Measurements from ENCODE around the gene IL10RB. TPM values are rescaled to one million over a fixed set of nuclear protein-coding genes. Genes with fewer than 3 reads are reported as not detected.
"Not testable (repeated sequence)": the region's sequence is repeated elsewhere in the genome, so short reads cannot be mapped to it uniquely, and the experiment has no call there.

The IL10RB gene
- total RNA-seq, 4 donors from 2014 or later: 16.9 to 31.0 (median 20.6) TPM

- Histone ChIP-seq H3K27ac (replicated peaks in 1 of 4) (no peak overlapping the region), H3K4me1 (peaks cover 9 to 24% (median 20%) of the 10 kb centered on the region in 4 donors), H3K9me3 (no peaks in the 10 kb centered on the region), H3K27me3 (no peaks in the 10 kb centered on the region), H3K36me3 (peaks cover 2 to 28% (median 14%) of the 10 kb centered on the region in 4 donors), H3K4me3 (no peak overlapping the region)
- no peak for DNase-seq (ENCODE audit: extremely low spot score)
- WGBS: 96% methylated on average over 2 of the region's 2 CpGs
- TF ChIP-seq EP300 (IDR thresholded peaks at IDR 0.05) (no peak), CTCF (IDR thresholded peaks at IDR 0.05) (no peak), POLR2A (IDR thresholded peaks at IDR 0.05; ENCODE audit: low read depth) (no peak), POLR2AphosphoS5 (IDR thresholded peaks at IDR 0.05) (no peak)
- intact Hi-C loops (cut with DNase I): no loop called here
Observed at GRCh38 chr21:33240404-33240803, 25.8 kb upstream of the IL10RB start.

- TF ChIP-seq POLR2AphosphoS5 (IDR thresholded peaks at IDR 0.05): no peak
- TF ChIP-seq CTCF (IDR thresholded peaks at IDR 0.05): no peak
- no peak for TF ChIP-seq EP300 (IDR thresholded peaks at IDR 0.05)
- no peak for TF ChIP-seq POLR2A (IDR thresholded peaks at IDR 0.05; ENCODE audit: low read depth)
- no peak for DNase-seq (ENCODE audit: extremely low spot score)
- Histone ChIP-seq H3K27me3 (no peaks in the 10 kb centered on the region), H3K9me3 (no peaks in the 10 kb centered on the region), H3K4me3 (no peak overlapping the region), H3K36me3 (peaks cover 12 to 42% (median 27%) of the 10 kb centered on the region in 4 donors), H3K27ac (replicated peaks in 1 of 4) (no peak overlapping the region), H3K4me1 (peaks cover 9 to 19% (median 14%) of the 10 kb centered on the region in 4 donors)
- 94% methylated on average over 2 of the region's 2 CpGs for WGBS
- intact Hi-C loops (cut with DNase I): no loop called here
Observed at GRCh38 chr21:33241846-33242245, 24.3 kb upstream of the IL10RB start.

GRCh38 chr21:33242846-33243245, 23.3 kb upstream of the IL10RB start:
- WGBS: over 99% methylated on average over 8 of the region's 8 CpGs
- H3K27me3 ChIP-seq; H3K27ac ChIP-seq (replicated peaks in 1 of 4); intact Hi-C loops (cut with DNase I); H3K9me3 ChIP-seq; H3K4me3 ChIP-seq; DNase-seq (ENCODE audit: extremely low spot score): not testable (repeated sequence)
- H3K36me3 ChIP-seq: peaks cover 14 to 48% (median 37%) of the 10 kb centered on the region in 4 donors
- H3K4me1 ChIP-seq: peaks cover 9 to 16% (median 13%) of the 10 kb centered on the region in 4 donors

GRCh38 chr21:33244082-33244778, 21.9 kb upstream of the IL10RB start:
- WGBS: 71% methylated on average over 6 of the region's 6 CpGs
- Histone ChIP-seq H3K36me3 (peaks cover 21 to 61% (median 50%) of the 10 kb centered on the region in 4 donors), H3K27me3 (no peaks in the 10 kb centered on the region), H3K4me3 (no peak overlapping the region), H3K9me3 (no peaks in the 10 kb centered on the region), H3K4me1 (peaks cover 5 to 14% (median 10%) of the 10 kb centered on the region in 4 donors), H3K27ac (replicated peaks in 1 of 4) (no peak overlapping the region)
- TF ChIP-seq EP300 (IDR thresholded peaks at IDR 0.05): no peak
- TF ChIP-seq CTCF (IDR thresholded peaks at IDR 0.05): no peak
- TF ChIP-seq POLR2AphosphoS5 (IDR thresholded peaks at IDR 0.05): no peak
- TF ChIP-seq POLR2A (IDR thresholded peaks at IDR 0.05; ENCODE audit: low read depth): no peak
- no peak for DNase-seq (ENCODE audit: extremely low spot score)
- intact Hi-C loops (cut with DNase I): no loop called here

GRCh38 chr21:33244779-33245105, 21.4 kb upstream of the IL10RB start:
- Histone ChIP-seq H3K27me3 (no peaks in the 10 kb centered on the region), H3K27ac (replicated peaks in 1 of 4) (no peak overlapping the region), H3K36me3 (peaks cover 26 to 67% (median 55%) of the 10 kb centered on the region in 4 donors), H3K9me3 (no peaks in the 10 kb centered on the region), H3K4me1 (peaks cover 5 to 14% (median 10%) of the 10 kb centered on the region in 4 donors), H3K4me3 (no peak overlapping the region)
- intact Hi-C loops (cut with DNase I): no loop called here
- 60% methylated on average over 2 of the region's 2 CpGs for WGBS
- no peak for DNase-seq (ENCODE audit: extremely low spot score)
- TF ChIP-seq POLR2A (IDR thresholded peaks at IDR 0.05; ENCODE audit: low read depth) (no peak), CTCF (IDR thresholded peaks at IDR 0.05) (no peak), POLR2AphosphoS5 (IDR thresholded peaks at IDR 0.05) (no peak), EP300 (IDR thresholded peaks at IDR 0.05) (no peak)

Data from esophagus muscularis mucosa (tissue), 4 donors.